HG02759 (cell line): Measurements from ENCODE around the gene CTTNBP2.

ENCODE experiments used
- ATAC-seq: cut with Tn5 transposase; IDR thresholded peaks from one replicate; pipeline ENCODE4 v1.9.1; 2021; ENCODE audit warnings: mild to moderate bottlenecking, moderate library complexity; ENCODE audit not compliant: unreplicated experiment

The CTTNBP2 gene

GRCh38 chr7:117871401-117871777 lies 1.9 kb downstream of the CTTNBP2 start:
- no peak for ATAC-seq

GRCh38 chr7:117870448-117871130 lies 2.7 kb downstream of the CTTNBP2 start:
- no peak for ATAC-seq

GRCh38 chr7:117869374-117869773 lies 3.9 kb downstream of the CTTNBP2 start:
- no peak for ATAC-seq

- ATAC-seq: no peak
Measured at GRCh38 chr7:117863618-117864017, 9.6 kb downstream of the CTTNBP2 start.

- ATAC-seq: no peak
Measured at GRCh38 chr7:117862378-117862777, 10.9 kb downstream of the CTTNBP2 start.

- no peak for ATAC-seq
Measured at GRCh38 chr7:117859246-117859812, 13.9 kb downstream of the CTTNBP2 start.

- no peak for ATAC-seq
Measured at GRCh38 chr7:117858712-117859111, 14.5 kb downstream of the CTTNBP2 start.

GRCh38 chr7:117857718-117858117 lies 15.5 kb downstream of the CTTNBP2 start:
- ATAC-seq: no peak

GRCh38 chr7:117856196-117856595 lies 17.0 kb downstream of the CTTNBP2 start:
- ATAC-seq: no peak

- no peak for ATAC-seq
Measured at GRCh38 chr7:117854186-117854585, 19.1 kb downstream of the CTTNBP2 start.

- ATAC-seq: no peak
Measured at GRCh38 chr7:117848941-117849340, 24.3 kb downstream of the CTTNBP2 start.

- peak; percentile 50 for ATAC-seq
Measured at GRCh38 chr7:117844678-117845077, 28.6 kb downstream of the CTTNBP2 start.

GRCh38 chr7:117841611-117842010 lies 31.6 kb downstream of the CTTNBP2 start:
- no peak for ATAC-seq

GRCh38 chr7:117841011-117841410 lies 32.2 kb downstream of the CTTNBP2 start:
- no peak for ATAC-seq

- peak; percentile 51 for ATAC-seq
Measured at GRCh38 chr7:117839507-117839906, 33.7 kb downstream of the CTTNBP2 start.

- ATAC-seq: peak; percentile 98
Measured at GRCh38 chr7:117837841-117838240, 35.4 kb downstream of the CTTNBP2 start.

GRCh38 chr7:117835016-117835664 lies 38.1 kb downstream of the CTTNBP2 start:
- ATAC-seq: no peak

- ATAC-seq: no peak
Measured at GRCh38 chr7:117830422-117830954, 42.8 kb downstream of the CTTNBP2 start.

GRCh38 chr7:117829450-117830117 lies 43.7 kb downstream of the CTTNBP2 start:
- no peak for ATAC-seq

- ATAC-seq: no peak
Measured at GRCh38 chr7:117828825-117829224, 44.4 kb downstream of the CTTNBP2 start.

- no peak for ATAC-seq
Measured at GRCh38 chr7:117827862-117828261, 45.4 kb downstream of the CTTNBP2 start.
